GM18867 (cell line): ENCODE measurements around the gene IRF2BP2.
"Not testable (repeated sequence)": the region's sequence is repeated elsewhere in the genome, so short reads cannot be mapped to it uniquely, and the experiment has no call there.

ENCODE experiments used
- ATAC-seq: cut with Tn5 transposase; IDR thresholded peaks from one replicate; pipeline ENCODE4 v1.9.1; 2021; ENCODE audit warnings: mild to moderate bottlenecking, moderate library complexity; ENCODE audit not compliant: unreplicated experiment

IRF2BP2 gene

GRCh38 chr1:234634922-234635321 is 24.9 kb upstream of the IRF2BP2 start:
- ATAC-seq: not testable (repeated sequence)

GRCh38 chr1:234634387-234634786 is 24.4 kb upstream of the IRF2BP2 start:
- no peak for ATAC-seq

GRCh38 chr1:234633246-234634003 is 23.4 kb upstream of the IRF2BP2 start:
- no peak for ATAC-seq

GRCh38 chr1:234632225-234632624 is 22.2 kb upstream of the IRF2BP2 start:
- no peak for ATAC-seq

GRCh38 chr1:234631721-234632125 is 21.7 kb upstream of the IRF2BP2 start:
- no peak for ATAC-seq

- no peak for ATAC-seq
These were observed 19.0 kb upstream of the IRF2BP2 start for GRCh38 chr1:234629026-234629425.

- no peak for ATAC-seq
These were observed 18.1 kb upstream of the IRF2BP2 start for GRCh38 chr1:234628089-234628488.

- no peak for ATAC-seq
These were observed 17.3 kb upstream of the IRF2BP2 start for GRCh38 chr1:234627009-234627950.

GRCh38 chr1:234626391-234626790 is 16.4 kb upstream of the IRF2BP2 start:
- ATAC-seq: no peak

- no peak for ATAC-seq
These were observed 14.7 kb upstream of the IRF2BP2 start for GRCh38 chr1:234624724-234625117.

- no peak for ATAC-seq
These were observed 11.8 kb upstream of the IRF2BP2 start for GRCh38 chr1:234621657-234622335.

- no peak for ATAC-seq
These were observed 11.1 kb upstream of the IRF2BP2 start for GRCh38 chr1:234621127-234621468.

- ATAC-seq: no peak
These were observed 10.5 kb upstream of the IRF2BP2 start for GRCh38 chr1:234620272-234621126.

- ATAC-seq: no peak
These were observed 9.8 kb upstream of the IRF2BP2 start for GRCh38 chr1:234619794-234620247.

- no peak for ATAC-seq
These were observed 9.1 kb upstream of the IRF2BP2 start for GRCh38 chr1:234619071-234619480.

- no peak for ATAC-seq
These were observed 8.7 kb upstream of the IRF2BP2 start for GRCh38 chr1:234618737-234619049.

GRCh38 chr1:234617986-234618736 is 8.2 kb upstream of the IRF2BP2 start:
- ATAC-seq: no peak

- ATAC-seq: no peak
These were observed 7.4 kb upstream of the IRF2BP2 start for GRCh38 chr1:234617131-234617985.

GRCh38 chr1:234616644-234617043 is 6.7 kb upstream of the IRF2BP2 start:
- no peak for ATAC-seq
